Adrenal gland (tissue), 12 donors: ENCODE results near the gene UQCRC1. TPM values are rescaled to one million over a fixed set of nuclear protein-coding genes. Genes with fewer than 3 reads are reported as not detected.

Experiments
- DNase-seq, 7 donors: peaks; one replicate each; pipeline ENCODE4 v3.0.0-alpha.2; 2019 to 2020
- H3K27ac ChIP-seq, 5 donors: fragments of 200-600 bp; sonication (generic) in 4 of 5; 1 replicate in 3 of 5; 2 replicates in 2 of 5; pipeline versions ENCODE4 v1.5.1 to v1.8.0; 2016 to 2020; ENCODE audit warnings: mild to moderate bottlenecking in 1 of 5
- H3K27me3 ChIP-seq: fragments of 200-600 bp; 2 replicates; pipeline ENCODE4 v1.8.0; 2021
- H3K36me3 ChIP-seq, 2 donors: fragments of 200-600 bp; replicated peaks in 1 of 2; 1 replicate in 1 of 2; 2 replicates in 1 of 2; pipeline versions ENCODE4 v1.5.1 to v1.8.0; 2018 to 2022
- H3K4me1 ChIP-seq, 2 donors: fragments of 200-600 bp; replicated peaks in 1 of 2; 1 replicate in 1 of 2; 2 replicates in 1 of 2; pipeline versions ENCODE4 v1.5.1 to v1.8.0; 2018 to 2021
- H3K4me3 ChIP-seq, 4 donors: fragments of 200-600 bp; sonication (generic) in 3 of 4; one replicate each; pipeline ENCODE4 v1.5.1; 2016 to 2018
- H3K9me3 ChIP-seq, 3 donors: fragments of 200-600 bp; sonication (generic) in 1 of 3; replicated peaks in 1 of 3; 1 replicate in 2 of 3; 2 replicates in 1 of 3; pipeline versions ENCODE4 v1.5.1 to v1.8.0; 2016 to 2021
- CTCF ChIP-seq, 6 experiments: fragments of 450-650 bp in 4 of 6; fragments of 200-600 bp in 2 of 6; sonication (generic) in 1 of 6; IDR thresholded peaks; 1 replicate in 5 of 6; 2 replicates in 1 of 6; pipeline versions ENCODE4 v1.5.1 to v1.8.0; 2016 to 2021; ENCODE audit warnings: antibody characterized with exemption in 6 of 6, mild to moderate bottlenecking in 2 of 6, moderate library complexity in 1 of 6
- POLR2A ChIP-seq, 2 donors: fragments of 450-650 bp; IDR thresholded peaks; one replicate each; pipeline ENCODE4 v1.6.1; 2017; ENCODE audit warnings: antibody characterized with exemption in 2 of 2, mild to moderate bottlenecking in 2 of 2, moderate library complexity in 1 of 2
- WGBS, 4 donors: extraction: QIAGEN DNeasy Blood & Tissue Kit in 2 of 4; methylation state at CpG; one replicate each; pipeline versions ENCODE4 v1.1.5 to v1.1.7; 2013 to 2017; 5-methylcytosine and 5-hydroxymethylcytosine counted together
- intact Hi-C, 2 donors: fragments of 100-400 bp; cut with DNase I; formaldehyde crosslinking; loops; one replicate each; pipeline versions ENCODE4 v1.14.1 to v1.15.0; 2022 to 2023
- polyA plus RNA-seq, 3 donors: library from polyadenylated mRNA; stranded (reverse); fragments of 200-250 nt in 2 of 3; fragments of 350-450 nt in 1 of 3; fragmentation: Illumina TruSeq in 1 of 3; extraction: RNeasy Lipid Tissue Mini Kit (QIAGEN cat#74804) in 1 of 3; gene quantifications; one replicate each; pipeline ENCODE4 v1.2.3, GENCODE V29; 2013 to 2014
- total RNA-seq, 9 donors: library from RNA; depleted of rRNA in 4 of 9; stranded (reverse); fragments of >200 nt in 4 of 9; fragments of 120-200 nt in 1 of 9; fragmentation: NEBNext Ultra II Directional in 1 of 9; extraction: Animal tissue kit (Norgen Biotek cat#: 25700) in 1 of 9; gene quantifications; one replicate each; pipeline versions ENCODE4 v1.1.0 to v1.2.4, GENCODE V29; 2013 to 2023
- donor health status: healthy with polysubstance abuse.
- donor health status: Bipolar disorder and iron deficiency.
- donor health status: DM: yes; HTN: yes; CAD: no.
- donor health status: DM: no; HTN: no; CAD: no.
- donor health status: DM: no; HTN: no; CAD: no.
- donor health status: DM: yes; HTN: yes; CAD: no.

Gene UQCRC1
- total and polyA plus RNA-seq, 12 donors: 201 to 418 (median 292) TPM

GRCh38 chr3:48572517-48572916 is 36.9 kb downstream of the UQCRC1 start:
- Histone ChIP-seq H3K36me3 (no peaks in the 10 kb centered on the region), H3K4me1 (no peaks in the 10 kb centered on the region), H3K27me3 (no peaks in the 10 kb centered on the region), H3K9me3 (no peaks in the 10 kb centered on the region), H3K27ac (no peak overlapping the region), H3K4me3 (no peak overlapping the region)
- intact Hi-C loops: no loop called here
- DNase-seq: no peak
- TF ChIP-seq CTCF (IDR thresholded peaks at IDR 0.05): no peak
- TF ChIP-seq POLR2A (IDR thresholded peaks at IDR 0.05): no peak
- 88 to 100% (median 93%) methylated on average over 4 to 7 of the region's 7 CpGs for WGBS, 4 donors

GRCh38 chr3:48571938-48572337 is 37.5 kb downstream of the UQCRC1 start:
- H3K9me3 ChIP-seq: no peaks in the 10 kb centered on the region
- DNase-seq: no peak
- TF ChIP-seq POLR2A (IDR thresholded peaks at IDR 0.05): no peak
- H3K27me3 ChIP-seq: no peaks in the 10 kb centered on the region
- no peaks in the 10 kb centered on the region for H3K4me1 ChIP-seq
- intact Hi-C loops: no loop called here
- WGBS, 4 donors: 80 to 92% (median 85%) methylated on average over 1 to 12 of the region's 12 CpGs
- no peaks in the 10 kb centered on the region for H3K36me3 ChIP-seq
- no peak overlapping the region for H3K4me3 ChIP-seq
- no peak overlapping the region for H3K27ac ChIP-seq

- Histone ChIP-seq H3K9me3 (no peaks in the 10 kb centered on the region), H3K27me3 (no peaks in the 10 kb centered on the region), H3K27ac (no peak overlapping the region), H3K4me3 (no peak overlapping the region), H3K4me1 (no peaks in the 10 kb centered on the region), H3K36me3 (no peaks in the 10 kb centered on the region)
- no peak for DNase-seq
- TF ChIP-seq CTCF (IDR thresholded peaks at IDR 0.05) (no peak), POLR2A (IDR thresholded peaks at IDR 0.05) (no peak)
- intact Hi-C loops: no loop called here
- 91 to 94% (median 92%) methylated on average over 17 to 18 of the region's 18 CpGs for WGBS, 4 donors
These were observed 39.5 kb downstream of the UQCRC1 start for GRCh38 chr3:48569808-48570450.

GRCh38 chr3:48569400-48569799 is 40.0 kb downstream of the UQCRC1 start:
- no peak for DNase-seq
- Histone ChIP-seq H3K27me3 (no peaks in the 10 kb centered on the region), H3K4me3 (no peak overlapping the region), H3K36me3 (no peaks in the 10 kb centered on the region), H3K4me1 (no peaks in the 10 kb centered on the region), H3K27ac (no peak overlapping the region), H3K9me3 (no peaks in the 10 kb centered on the region)
- intact Hi-C loops: no loop called here
- WGBS, 4 donors: 88 to 93% (median 90%) methylated on average over 6 to 10 of the region's 10 CpGs
- TF ChIP-seq POLR2A (IDR thresholded peaks at IDR 0.05) (no peak), CTCF (IDR thresholded peaks at IDR 0.05) (no peak)

GRCh38 chr3:48568476-48568875 is 41.0 kb downstream of the UQCRC1 start:
- Histone ChIP-seq H3K9me3 (no peaks in the 10 kb centered on the region), H3K4me3 (no peak overlapping the region), H3K27ac (no peak overlapping the region), H3K27me3 (no peaks in the 10 kb centered on the region), H3K36me3 (no peaks in the 10 kb centered on the region), H3K4me1 (peaks cover 0 to 3% of the 10 kb centered on the region in 2 donors)
- no peak for TF ChIP-seq POLR2A (IDR thresholded peaks at IDR 0.05)
- no peak for TF ChIP-seq CTCF (IDR thresholded peaks at IDR 0.05)
- intact Hi-C loops: no loop called here
- WGBS, 4 donors: 90 to 94% (median 93%) methylated on average over 7 of the region's 7 CpGs; no CpG with 5 or more reads in 1 of the 4 donors
- no peak for DNase-seq
